CD4-positive, alpha-beta T cell treated with Interleukin-17A for 1 hour (primary cell): Measurements from ENCODE around the gene CLEC4M.

Source experiments
- DNase-seq: peaks from one replicate; pipeline ENCODE4 v3.0.0-alpha.2; 2020

CLEC4M gene

GRCh38 chr19:7818806-7819205 lies 55.8 kb downstream of the CLEC4M start:
- DNase-seq, result no peak
